Activated CD8-positive, alpha-beta memory T cell treated with anti-CD3 and anti-CD28 coated beads, Interleukin-2, amount 50 U/mL, for 24 hours (primary cell): ENCODE measurements around the gene SGSH.

Experiments used
- DNase-seq: peaks from one replicate; pipeline ENCODE4 v3.0.0-alpha.2; 2020; ENCODE audit errors: extremely low read depth

SGSH gene

DNA sequence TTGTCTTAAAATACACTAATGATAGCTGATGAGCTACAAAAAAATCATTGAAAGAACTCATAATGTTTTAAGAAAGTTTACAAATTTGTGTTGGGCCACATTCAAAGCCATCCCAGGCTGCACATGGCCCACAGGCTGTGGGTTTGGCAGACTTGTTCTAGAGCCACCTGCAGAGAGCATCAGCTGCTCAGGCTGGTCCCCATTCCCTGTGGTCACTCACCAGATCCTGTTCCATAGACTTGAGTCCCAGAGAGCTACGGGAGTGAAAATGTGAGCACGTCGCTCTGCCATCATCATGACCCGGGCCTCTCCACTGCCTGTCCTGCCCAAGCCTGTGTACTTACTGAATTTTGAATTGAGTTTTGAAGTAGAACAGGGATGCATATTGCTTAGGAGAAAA is 7.0 kb upstream of the SGSH start:
- DNase-seq: no peak

DNA sequence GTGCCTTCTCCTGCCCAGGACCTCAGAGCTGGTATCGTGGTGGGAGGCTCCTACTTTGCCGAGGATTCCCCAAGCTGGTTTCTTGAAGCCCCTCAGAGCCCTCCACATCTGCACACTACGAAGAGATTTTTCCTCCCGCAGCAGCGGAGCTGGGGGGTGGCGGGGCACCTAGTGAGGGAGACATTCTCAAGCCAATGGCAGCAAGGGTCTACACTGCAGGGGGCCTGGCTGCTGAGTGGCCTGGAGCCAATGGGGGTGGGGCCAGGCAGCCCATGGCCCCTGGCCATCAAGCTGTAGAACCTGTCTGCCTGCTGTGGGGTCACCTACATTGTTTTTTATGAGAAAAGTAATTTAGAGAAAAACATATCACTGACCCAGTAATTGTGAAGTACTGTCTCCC is 5.1 kb upstream of the SGSH start:
- no peak for DNase-seq

DNA sequence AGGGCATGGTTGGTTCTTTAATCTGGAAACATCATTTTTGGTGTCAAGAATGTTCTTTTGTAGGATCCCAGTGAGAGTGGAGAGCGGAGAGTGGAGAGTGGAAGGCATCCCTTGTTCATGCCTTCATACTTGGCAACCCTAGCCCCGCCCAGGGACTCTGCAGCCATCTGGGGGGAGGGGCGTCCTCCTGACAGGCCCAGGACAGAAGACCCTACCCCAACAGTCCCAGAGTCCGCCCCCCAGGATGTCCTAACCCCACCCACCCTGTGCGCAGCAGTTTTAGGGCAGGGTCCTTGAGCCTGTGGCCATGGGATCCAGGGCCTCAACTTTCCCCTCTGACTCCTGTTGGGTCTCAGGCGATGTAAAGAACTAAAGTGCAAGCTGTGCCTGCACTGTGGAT is 4.5 kb upstream of the SGSH start:
- DNase-seq: no peak

DNA sequence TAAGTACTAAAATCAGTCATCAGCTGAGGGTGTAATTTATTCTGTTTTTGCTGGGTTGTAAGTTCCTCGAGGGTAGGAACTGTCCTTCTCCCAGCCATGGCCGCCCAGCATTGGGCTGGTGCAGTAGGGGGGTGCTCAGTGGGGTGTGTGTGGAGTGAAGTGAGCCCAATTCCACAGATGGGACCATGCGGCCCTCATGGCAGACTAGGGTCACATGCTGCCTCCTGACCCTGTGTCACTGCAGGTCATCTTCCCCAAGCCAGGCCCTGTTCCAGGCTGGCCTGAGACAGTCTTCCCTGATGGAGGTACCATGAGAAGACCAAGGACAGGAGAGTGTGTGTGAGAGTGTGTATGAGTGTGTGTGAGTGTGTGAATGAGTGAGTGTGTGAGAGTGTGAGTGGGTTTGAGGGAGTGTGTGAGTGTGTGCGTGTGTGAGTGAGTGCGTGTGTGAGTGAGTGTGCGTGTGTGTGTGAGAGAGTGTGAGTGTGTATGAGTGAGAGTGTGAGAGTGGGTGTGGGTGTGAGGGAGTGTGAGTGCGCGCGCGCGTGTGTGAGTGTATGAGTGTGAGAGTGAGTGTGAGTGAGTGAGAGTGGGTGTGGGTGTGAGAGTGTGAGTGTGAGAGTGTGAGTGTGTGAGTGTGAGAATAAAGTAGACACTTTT is 3.8 kb upstream of the SGSH start:
- DNase-seq: no peak

DNA sequence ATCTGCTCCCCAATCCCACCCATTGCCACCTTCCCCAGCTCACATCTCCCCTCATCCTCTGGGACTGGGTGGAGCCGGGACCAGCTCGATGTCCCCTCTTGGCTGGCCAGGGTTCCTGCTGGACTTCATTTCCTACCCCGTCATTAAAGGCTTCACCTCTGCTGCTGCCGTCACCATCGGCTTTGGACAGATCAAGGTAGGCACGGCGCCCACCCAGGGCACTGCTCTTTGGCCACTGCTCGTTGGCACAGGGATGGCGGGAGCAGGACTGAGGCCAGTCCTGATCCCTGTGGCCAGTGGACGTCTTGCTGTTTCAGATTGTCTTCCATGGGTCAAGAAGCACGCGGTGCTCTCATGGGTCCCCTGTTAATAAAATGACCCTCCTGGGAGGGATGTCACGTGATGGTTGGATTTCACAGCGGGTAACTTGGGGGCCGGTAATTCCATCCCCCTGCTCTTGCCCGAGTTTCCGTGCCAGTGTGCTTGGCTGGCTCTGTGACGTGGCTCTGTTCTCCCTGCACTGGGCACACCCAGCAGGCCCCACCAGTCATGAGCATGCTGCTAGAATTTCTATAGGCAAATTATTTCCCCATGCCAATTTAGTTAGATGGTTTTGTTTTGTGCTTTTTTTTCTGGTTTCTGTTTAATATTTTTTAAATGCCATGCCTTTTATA is 3.1 kb upstream of the SGSH start:
- DNase-seq: no peak

DNA sequence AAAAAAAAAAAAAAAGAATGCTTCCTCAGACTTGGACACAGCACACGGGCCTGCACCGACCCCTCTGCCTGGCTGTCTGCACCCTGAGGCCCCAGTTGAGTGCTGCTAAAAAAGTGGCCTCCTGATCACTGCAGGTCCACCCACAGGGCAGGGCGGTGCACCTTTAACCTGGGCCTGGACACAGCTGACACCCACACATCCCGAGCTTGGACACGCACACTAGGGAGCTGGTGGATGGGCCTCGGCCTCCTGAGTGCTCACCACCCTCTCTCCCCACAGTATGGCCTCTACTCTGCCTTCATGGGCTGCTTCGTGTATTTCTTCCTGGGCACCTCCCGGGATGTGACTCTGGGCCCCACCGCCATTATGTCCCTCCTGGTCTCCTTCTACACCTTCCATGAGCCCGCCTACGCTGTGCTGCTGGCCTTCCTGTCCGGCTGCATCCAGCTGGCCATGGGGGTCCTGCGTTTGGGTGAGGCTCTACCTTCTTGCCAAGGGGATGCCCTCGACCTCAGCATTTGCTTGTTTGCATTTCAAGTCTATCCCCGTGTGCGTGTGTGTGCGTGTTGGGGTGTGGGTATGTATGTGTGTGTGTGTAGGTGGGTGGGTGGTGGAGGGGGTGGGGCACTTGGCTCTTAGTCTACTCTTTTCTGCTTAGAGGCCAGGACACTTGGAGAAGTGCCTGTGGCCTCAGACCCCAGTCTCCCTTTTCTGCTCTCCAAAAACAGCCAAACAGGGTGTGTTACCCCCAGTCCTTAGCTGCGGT is 2.4 kb upstream of the SGSH start:
- no peak for DNase-seq

DNA sequence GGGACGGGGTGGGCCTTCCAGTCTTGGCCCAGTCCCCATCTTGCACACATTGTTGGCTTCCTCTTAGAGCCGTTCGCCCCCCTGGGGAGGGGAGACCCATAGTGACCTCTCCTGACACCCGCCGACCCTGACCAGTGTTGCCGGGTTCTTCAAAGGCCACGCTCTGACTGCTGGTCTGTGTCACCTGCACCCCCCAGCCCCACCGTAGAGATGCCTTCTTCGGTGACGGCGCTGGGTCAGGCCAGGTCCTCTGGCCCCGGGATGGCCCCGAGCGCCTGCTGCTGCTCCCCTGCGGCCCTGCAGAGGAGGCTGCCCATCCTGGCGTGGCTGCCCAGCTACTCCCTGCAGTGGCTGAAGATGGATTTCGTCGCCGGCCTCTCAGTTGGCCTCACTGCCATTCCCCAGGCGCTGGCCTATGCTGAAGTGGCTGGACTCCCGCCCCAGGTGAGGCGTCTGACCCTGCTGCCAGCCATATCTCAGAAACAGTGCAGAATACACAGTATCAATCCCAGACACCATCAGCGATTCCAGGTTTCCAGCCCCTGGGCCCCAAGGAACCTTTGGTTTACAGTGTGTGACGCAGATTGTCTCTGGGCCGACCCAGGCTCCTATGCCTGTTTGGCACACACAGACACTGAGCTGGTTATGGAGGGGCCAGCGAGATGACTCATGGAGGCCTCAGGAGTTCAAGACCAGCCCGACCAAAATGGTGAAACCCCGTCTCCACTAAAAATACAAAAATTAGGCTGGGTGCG is 1.4 kb upstream of the SGSH start:
- DNase-seq: no peak

DNA sequence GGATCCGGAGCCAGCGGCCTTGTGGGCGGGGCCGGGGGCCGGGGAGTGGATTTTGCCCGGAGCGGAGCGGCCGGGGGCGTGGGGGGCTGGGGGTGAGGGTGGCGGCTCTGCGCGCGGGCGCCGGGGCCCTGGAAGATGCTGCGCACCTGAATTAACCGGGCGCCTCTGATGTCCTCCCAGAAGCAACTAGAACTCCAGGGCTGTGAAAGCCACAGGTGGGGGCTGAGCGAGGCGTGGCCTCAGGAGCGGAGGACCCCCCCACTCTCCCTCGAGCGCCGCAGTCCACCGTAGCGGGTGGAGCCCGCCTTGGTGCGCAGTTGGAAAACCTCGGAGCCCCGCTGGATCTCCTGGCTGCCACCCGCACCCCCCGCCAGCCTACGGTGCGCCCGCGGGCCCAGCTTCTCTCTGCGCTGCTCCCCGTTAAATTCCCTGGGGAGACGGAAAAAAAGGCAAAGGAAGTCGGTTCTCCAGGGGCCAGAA is 643 bp upstream of the SGSH start:
- DNase-seq: no peak

DNA sequence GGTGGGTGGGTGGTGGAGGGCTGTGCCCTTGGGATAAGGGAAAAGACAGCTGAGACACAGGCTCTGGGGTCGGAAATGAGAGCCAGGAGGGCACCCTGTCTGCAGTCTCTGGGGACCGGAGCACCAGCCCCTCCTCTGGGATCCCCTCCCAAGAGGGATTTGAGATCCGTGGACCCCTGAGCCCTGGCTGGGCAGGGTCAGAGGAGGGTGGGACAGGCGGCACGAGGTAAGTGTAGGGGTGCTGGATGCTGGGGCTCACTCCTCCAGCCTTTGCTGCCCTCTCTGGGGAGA is 425 bp downstream of the SGSH start:
- no peak for DNase-seq

DNA sequence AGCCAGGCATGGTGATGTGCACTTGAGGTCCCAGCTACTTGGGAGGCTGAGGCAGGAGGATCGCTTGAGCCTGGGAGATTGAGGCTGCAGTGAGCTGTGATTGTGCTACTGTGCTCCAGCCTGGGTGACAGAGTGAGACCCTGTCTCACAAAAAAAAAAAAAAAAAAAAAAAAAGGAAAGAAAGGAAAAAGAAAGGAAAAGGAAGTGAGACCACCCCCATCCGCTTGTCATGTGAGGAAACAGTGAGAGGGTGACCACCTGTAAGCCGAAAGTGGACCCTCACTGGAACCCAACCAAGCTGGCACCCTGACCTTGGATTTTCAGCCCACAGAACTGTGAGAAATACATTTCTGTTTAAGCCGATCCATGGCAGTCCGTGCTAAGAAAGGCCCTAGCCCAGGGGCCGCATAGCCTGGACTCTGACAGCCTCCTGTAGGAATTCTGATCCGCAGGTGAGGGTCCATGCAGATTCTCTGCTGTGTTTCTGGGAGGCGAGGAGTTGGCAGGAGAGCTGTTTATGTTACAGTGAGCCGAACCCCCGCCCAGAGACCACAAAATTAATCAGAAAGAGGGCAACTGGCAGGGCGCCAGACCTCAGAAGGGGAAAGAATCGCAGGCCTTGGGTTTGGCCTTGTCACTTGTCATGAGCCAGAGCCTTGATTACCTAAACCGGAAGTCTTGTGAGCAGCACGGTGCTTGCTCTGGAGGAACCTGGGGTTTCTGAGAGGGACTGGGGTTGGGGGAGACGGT is 945 bp downstream of the SGSH start:
- DNase-seq: peak; percentile 89

DNA sequence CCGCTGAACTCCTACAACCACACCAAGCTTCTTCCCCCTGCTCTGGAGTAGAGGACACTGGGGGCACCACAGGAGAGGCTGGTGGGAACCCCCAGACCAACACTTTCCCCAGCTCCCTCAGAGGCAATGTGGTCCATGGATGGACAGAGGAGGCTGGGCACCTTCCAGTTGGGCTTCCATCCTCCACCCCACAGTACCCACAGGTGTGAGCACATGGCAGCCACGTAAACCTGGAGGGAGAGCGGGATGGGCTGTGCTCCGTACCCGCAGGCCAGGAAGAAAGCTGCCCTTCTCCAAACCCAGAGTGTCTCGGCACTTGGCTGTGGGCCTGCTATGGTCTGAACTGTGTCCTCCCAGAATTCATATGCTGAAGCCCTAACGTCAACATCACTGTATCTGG is 1.7 kb downstream of the SGSH start:
- DNase-seq: no peak

DNA sequence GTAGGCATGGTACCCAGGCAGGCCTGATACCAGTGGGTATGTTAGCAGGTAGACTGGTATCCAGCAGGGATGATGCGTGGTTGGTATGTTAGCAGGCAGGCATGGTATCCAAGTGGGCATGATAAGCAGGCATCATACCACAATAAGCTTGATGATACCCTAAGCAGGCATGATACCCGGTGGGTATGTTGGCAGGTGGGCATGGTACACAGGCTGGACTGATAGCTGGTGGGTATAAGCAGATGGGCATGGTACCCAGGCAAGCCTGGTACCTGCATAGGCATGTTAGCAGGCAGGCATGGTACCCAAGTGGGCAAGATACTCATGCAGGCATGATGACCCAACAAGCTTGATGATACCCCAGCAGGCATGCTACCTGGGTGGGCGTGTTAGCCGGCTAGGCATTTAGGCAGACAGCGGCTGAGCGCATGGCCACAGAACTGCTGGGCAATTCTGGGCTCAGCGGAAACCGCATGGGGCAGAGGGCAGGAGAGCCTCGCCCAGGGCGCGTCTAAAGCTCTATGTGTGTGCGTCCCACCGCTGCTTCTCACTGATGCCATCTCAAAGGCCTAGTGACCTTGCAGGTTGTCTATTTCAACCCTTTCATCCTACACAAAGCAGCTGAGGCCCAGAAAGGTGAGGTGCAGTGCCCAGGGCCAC is 2.3 kb downstream of the SGSH start:
- no peak for DNase-seq

DNA sequence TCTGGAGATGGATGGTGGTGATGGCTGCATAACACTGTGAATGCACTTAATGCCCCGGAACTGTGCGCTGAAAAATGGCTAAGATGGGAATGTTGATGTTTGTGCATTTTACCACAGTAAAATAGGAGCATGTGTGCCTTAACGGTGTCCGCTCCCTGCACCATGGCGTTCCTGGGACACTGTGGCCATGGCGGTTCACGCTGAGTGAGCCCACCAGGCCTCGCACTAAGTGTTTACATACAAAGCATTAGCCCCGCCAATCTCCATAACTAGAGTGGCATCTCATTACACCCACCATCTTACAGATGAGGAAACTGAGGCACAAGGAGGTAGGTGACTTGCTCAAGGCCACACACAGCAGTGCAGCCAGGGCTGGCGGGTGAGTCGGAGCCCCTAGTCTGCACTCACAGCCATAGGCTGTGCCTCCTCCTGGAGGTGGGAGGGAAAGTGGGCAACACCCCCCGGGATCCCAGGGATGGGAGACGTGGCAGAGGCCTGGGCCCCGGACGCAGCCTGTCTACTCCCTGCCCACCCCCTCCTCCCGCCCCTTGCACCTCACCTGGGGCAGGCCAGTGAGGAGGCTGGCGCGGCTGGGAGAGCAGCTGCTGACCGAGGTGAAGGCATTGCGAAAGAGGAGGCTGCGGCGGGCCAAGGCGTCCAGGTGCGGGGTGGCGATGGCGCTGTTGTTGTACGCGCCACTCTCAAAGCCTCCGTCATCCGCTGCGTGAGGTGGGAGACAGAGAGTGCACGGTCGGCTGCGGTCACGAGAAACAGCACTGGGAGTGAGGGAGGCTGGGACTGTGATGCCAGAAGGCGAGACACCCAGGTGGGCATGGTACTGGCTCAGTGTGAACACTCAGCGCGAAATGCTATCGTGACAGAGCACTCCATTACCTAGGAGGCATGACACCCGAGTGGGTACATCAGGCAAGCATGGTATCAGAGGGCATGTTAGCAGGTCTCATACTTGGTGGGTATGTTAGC is 3.4 kb downstream of the SGSH start:
- no peak for DNase-seq

DNA sequence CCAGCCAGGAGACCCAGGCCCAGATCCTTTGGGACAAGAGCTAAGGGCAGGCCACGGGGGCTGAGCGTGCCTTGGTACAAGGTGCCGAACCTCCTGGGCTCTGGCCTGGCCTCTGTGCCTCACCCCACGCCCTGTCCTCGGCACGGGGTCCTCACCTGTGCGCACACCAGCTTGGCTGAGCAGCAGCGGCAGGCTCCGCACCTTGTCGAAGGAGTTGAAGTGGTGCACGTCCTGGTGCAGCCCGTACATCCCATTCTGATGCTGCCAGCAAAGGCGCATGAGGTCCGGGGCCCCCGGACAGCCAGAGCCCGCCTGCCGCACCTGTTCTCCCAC is 5.3 kb downstream of the SGSH start:
- DNase-seq: no peak

DNA sequence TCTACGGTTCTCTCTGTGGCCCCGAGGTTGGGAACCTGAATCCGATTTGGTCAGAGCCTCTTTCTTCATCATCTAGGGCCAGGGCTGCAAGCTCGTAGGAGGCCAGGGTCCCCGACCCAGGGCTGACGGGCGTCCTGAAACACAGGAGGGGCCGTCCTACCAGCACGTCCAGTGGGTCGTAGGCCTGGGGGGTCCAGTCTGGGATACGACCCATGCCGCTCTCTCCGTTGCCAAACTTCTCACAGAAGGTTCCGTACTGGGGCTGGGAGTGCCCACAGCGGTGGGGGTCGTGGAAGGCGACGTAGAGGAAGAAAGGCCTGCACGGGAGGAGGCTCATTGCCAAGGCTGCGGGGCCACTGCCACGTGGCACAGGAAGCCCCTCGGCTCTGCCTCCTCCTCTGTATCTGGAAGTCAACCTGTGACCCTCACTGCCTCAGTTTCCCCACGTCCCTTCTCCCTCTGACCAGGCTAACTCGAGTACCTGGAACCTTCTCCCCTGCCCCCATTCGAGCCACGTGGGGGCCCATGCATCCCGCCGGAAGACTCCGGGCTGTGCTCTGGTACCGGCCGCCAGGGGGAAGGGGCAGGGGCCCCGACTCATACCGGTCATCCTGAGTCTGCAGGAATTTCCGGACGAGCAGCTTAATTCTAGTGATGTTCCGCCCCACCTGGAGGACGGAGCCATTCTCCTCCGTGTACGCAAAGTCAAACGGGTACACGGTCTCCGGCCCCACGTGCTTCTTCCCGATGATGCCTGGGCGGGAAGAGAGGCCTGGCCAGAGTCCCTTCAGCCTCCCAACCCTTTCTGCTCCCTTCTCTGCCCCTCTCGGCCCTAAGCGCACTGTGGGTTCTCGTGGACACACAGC is 5.9 kb downstream of the SGSH start:
- DNase-seq: no peak

DNA sequence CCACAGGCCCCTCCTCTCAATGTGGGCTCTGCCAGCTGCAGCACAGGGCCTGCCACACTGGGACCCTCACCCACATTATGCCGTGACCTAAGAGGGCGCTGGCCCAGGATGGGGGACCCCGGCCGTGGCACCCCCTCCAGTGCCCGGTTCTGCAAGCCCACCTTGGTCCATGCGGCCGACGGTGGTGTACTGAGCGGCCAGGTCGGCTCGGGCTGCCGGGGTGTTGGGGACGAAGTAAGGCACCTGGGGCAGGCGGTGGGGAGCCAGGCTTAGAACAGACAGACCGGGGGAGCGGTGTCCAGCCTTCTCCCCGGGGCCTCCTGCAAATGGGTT is 6.5 kb downstream of the SGSH start:
- DNase-seq: no peak

DNA sequence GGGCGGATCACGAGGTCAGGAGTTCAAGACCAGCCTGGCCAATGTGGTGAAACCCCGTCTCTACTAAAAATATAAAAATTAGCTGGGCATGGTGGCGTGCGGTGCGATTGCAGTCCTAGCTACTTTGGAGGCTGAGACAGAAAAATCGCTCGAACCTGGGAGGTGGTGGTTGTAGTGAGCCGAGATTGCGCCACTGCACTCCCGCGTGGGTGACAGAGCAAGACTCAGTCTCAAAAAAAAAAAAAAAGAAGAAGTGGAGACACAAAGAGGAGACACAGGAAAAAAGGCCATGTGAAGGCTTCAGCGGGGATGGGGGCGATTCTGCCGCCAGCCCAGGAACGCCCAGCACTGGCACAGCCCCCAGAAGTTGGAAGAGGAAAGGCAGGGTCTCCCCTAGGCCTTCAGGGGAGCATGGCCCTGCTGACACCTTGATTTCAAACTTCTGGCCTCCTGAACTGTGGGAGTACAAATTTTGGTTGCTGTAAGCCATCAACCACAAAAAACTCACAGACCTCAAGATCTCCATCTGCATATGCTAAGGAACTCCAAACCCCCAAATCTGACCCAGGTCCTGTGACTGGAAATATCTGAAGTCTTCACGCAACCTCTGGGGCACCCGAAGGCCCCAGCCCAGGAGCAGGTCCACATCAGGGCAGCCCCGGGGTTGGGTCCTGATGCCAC is 7.0 kb downstream of the SGSH start:
- DNase-seq: no peak

DNA sequence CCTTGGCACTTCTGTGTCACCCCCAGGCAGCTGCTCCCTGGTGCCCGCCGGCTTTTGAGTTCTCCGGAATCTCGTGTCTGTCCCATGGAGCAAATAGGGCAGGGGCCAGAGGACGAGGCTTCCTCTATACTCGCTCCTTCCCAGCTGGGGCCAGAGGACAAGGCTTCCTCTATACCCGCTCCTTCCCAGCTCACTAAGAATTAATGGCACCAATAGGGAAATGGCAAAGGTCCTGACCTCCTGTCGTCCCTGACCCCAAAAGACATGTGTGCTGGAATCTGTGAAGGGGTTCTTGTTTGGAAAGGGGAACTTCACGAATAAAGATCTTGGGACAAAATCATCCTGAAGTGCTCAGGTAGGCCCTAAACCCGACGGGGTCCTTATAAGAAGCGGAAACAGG is 7.6 kb downstream of the SGSH start:
- no peak for DNase-seq

DNA sequence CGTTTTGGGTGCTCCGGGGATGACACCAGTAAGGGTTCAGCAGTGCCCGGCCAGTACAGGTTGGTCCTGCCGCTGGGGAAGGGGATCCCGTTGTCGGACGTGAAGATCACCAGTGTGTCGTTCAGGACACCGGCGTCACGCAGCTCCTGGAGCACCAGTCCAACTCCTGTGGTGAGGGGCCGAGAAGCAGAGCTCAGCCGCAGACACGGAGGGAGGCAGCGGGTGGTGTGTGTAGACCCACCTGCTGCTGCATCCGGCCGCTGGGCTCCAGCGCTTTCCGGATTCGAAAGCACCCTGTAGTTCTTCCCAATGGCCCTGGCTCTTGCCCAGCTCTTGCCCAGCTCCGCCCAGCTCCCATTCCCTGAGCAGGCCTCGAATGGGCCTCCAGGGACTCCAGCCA is 8.0 kb downstream of the SGSH start:
- DNase-seq: no peak
